K562 (cell line): Measurements from ENCODE around the gene BRME1. TPM values are rescaled to one million over a fixed set of nuclear protein-coding genes. Genes with fewer than 3 reads are reported as not detected.

Experiments
- ATAC-seq: fragments of 200-7000 bp; cut with Tn5 transposase; 3 replicates; pipeline ENCODE4 v1.9.1; 2020; ENCODE audit warnings: moderate library complexity
- BruUV-seq: library from RNA; stranded (reverse); fragments of 400-500 nt; replicated peaks from 2 replicates; lab custom pipeline; 2021; lab: Mats Ljungman, UMichigan
- CTCF ChIA-PET: fragments of 300-600 bp; formaldehyde crosslinking; extraction: SDS; loops from one replicate; lab custom pipeline; 2021; ENCODE audit warnings: low intra/inter-chr PET ratio; lab: Yijun Ruan, JAX
- POLR2A ChIA-PET: fragments of 300-600, 350-650 bp; sonication (Branson Sonifier 250); formaldehyde crosslinking; extraction: SDS; loops from one replicate; lab custom pipeline; 2021; ENCODE audit warnings: antibody characterized with exemption, inconsistent platforms; lab: Yijun Ruan, JAX
- DNase-seq, 4 experiments: peaks; one replicate each; pipeline versions ENCODE4 v3.0.0 to v3.0.0-alpha.2; 2011 to 2018; ENCODE audit warnings: low spot score in 3 of 4, mixed read lengths in 3 of 4; ENCODE audit errors: extremely low read depth in 1 of 4
- FAIRE-seq: peaks from 2 replicates; lab custom pipeline; 2011; peaks lifted over from hg19 to GRCh38; lab: Jason Lieb, UNC
- H2AFZ ChIP-seq: 2 replicates; pipeline ENCODE4 v1.6.0; 2011; ENCODE audit warnings: low read depth, low read length, control low read depth, inconsistent platforms
- H3K27ac ChIP-seq: fragments of 200-600 bp; 3 replicates; pipeline ENCODE4 v1.8.0; 2011; ENCODE audit warnings: low read depth, mild to moderate bottlenecking, control low read depth, inconsistent platforms, low read length, moderate library complexity, mixed read lengths; ENCODE audit errors: extremely low read depth
- H3K27me3 ChIP-seq, 2 experiments: fragments of 300-600 bp in 1 of 2; 2 replicates in 1 of 2; 3 replicates in 1 of 2; pipeline versions ENCODE4 v1.6.0 to v1.8.0; 2011; ENCODE audit warnings: inconsistent platforms in 2 of 2, low read length in 2 of 2, mild to moderate bottlenecking in 1 of 2, mixed read lengths in 1 of 2, moderate library complexity in 1 of 2; ENCODE audit not compliant: control insufficient read depth in 2 of 2, insufficient read depth in 2 of 2
- H3K36me3 ChIP-seq: fragments of 300-600 bp; 3 replicates; pipeline ENCODE4 v1.8.0; 2011; ENCODE audit warnings: mild to moderate bottlenecking, low read length, inconsistent platforms; ENCODE audit not compliant: control insufficient read depth, insufficient read depth
- H3K4me1 ChIP-seq, 2 experiments: fragments of 200-600 bp in 1 of 2; replicated peaks in 1 of 2; 2 replicates in 1 of 2; 3 replicates in 1 of 2; pipeline versions ENCODE4 v1.5.1 to v1.8.0; 2011; ENCODE audit warnings: inconsistent platforms in 2 of 2, low read length in 2 of 2, mild to moderate bottlenecking in 1 of 2, mixed read lengths in 1 of 2, moderate library complexity in 1 of 2; ENCODE audit not compliant: control insufficient read depth in 2 of 2, insufficient read depth in 2 of 2
- H3K4me2 ChIP-seq: 2 replicates; pipeline ENCODE4 v1.6.1; 2011; ENCODE audit warnings: low read length, control low read depth, inconsistent platforms, mixed read lengths; ENCODE audit not compliant: insufficient read depth
- H3K4me3 ChIP-seq: fragments of 200-600 bp; sonication (generic), shearing (Covaris generic); 2 replicates; pipeline ENCODE4 v1.5.1; 2016; ENCODE audit warnings: control low read depth, inconsistent platforms
- H3K79me2 ChIP-seq: fragments of 200-600 bp; 3 replicates; pipeline ENCODE4 v1.8.0; 2011; ENCODE audit warnings: low read length, inconsistent platforms; ENCODE audit not compliant: control insufficient read depth, insufficient read depth
- H3K9ac ChIP-seq, 2 experiments: 2 replicates each; pipeline versions ENCODE4 v1.6.0 to v1.6.1; 2011; ENCODE audit warnings: low read depth in 2 of 2, low read length in 2 of 2, control low read depth in 1 of 2, inconsistent platforms in 1 of 2, mild to moderate bottlenecking in 1 of 2, mixed read lengths in 1 of 2; ENCODE audit not compliant: insufficient read depth in 1 of 2
- H3K9me1 ChIP-seq: one replicate; pipeline ENCODE4 v1.6.0; 2011; ENCODE audit warnings: inconsistent platforms, mild to moderate bottlenecking, low read length, moderate library complexity; ENCODE audit not compliant: control insufficient read depth, insufficient read depth
- H3K9me3 ChIP-seq: replicated peaks from 2 replicates; pipeline ENCODE4 v1.5.1; 2011; ENCODE audit warnings: low read depth, low read length, inconsistent platforms; ENCODE audit not compliant: control insufficient read depth, insufficient read depth
- H4K20me1 ChIP-seq: replicated peaks from 2 replicates; pipeline ENCODE4 v1.6.1; 2011; ENCODE audit warnings: low read length, inconsistent platforms, mixed read lengths; ENCODE audit not compliant: control insufficient read depth, insufficient read depth
- CXXC5 ChIP-seq: fragments of 250-450 bp; sonication (Bioruptor Pico); IDR thresholded peaks from 2 replicates; pipeline ENCODE4 v1.8.0; 2022; ENCODE audit warnings: inconsistent platforms, mild to moderate bottlenecking, moderate library complexity
- E2F6 ChIP-seq, 2 experiments: IDR thresholded peaks; 2 replicates each; pipeline ENCODE4 v1.6.1; 2011; ENCODE audit warnings: borderline replicate concordance in 1 of 2, control low read depth in 1 of 2, low read depth in 1 of 2, low read length in 1 of 2, mild to moderate bottlenecking in 1 of 2, mixed read lengths in 1 of 2, moderate library complexity in 1 of 2; ENCODE audit not compliant: insufficient read depth in 1 of 2, insufficient read length in 1 of 2, poor library complexity in 1 of 2, severe bottlenecking in 1 of 2; ENCODE audit errors: extremely low read depth in 1 of 2
- KDM1A ChIP-seq, 2 experiments: fragments of 450-650 bp; IDR thresholded peaks; 2 replicates each; pipeline ENCODE4 v1.6.1; 2016; ENCODE audit warnings: mild to moderate bottlenecking in 2 of 2
- MEIS2 ChIP-seq: fragments of 450-650 bp; IDR thresholded peaks from 2 replicates; pipeline ENCODE4 v1.6.1; 2014; ENCODE audit warnings: mild to moderate bottlenecking; ENCODE audit not compliant: partially characterized antibody
- PHF8 ChIP-seq: fragments of 200-600 bp; sonication (generic); IDR thresholded peaks from 2 replicates; pipeline ENCODE4 v1.6.1; 2012; ENCODE audit warnings: mixed run types, mild to moderate bottlenecking, inconsistent platforms, low read length, moderate library complexity, borderline replicate concordance
- RBM25 ChIP-seq: fragments of 200-400 bp; formaldehyde crosslinking; IDR thresholded peaks from 2 replicates; pipeline ENCODE4 v1.6.1; 2018; ENCODE audit warnings: low read length, low read depth, moderate library complexity; ENCODE audit not compliant: severe bottlenecking
- SIN3A ChIP-seq, 2 experiments: fragments of 150-350 bp in 1 of 2; IDR thresholded peaks; 2 replicates each; pipeline ENCODE4 v1.6.1; 2011 to 2016; ENCODE audit warnings: borderline replicate concordance in 2 of 2, low read depth in 2 of 2, low read length in 2 of 2, mild to moderate bottlenecking in 2 of 2, moderate library complexity in 2 of 2; ENCODE audit not compliant: control insufficient read depth in 1 of 2
- TCFL5 ChIP-seq: fragments of 250-450 bp; sonication (Bioruptor Pico); conservative IDR thresholded peaks from 2 replicates; pipeline ENCODE4 v1.6.1; 2021; ENCODE audit warnings: mild to moderate bottlenecking, moderate library complexity, matching md5 sums
- VEZF1 ChIP-seq: fragments of 200-800 bp; sonication (Bioruptor generic); IDR thresholded peaks from 2 replicates; pipeline ENCODE4 v1.6.1; 2017; ENCODE audit warnings: missing genetic modification characterization, missing compliant biosample characterization
- YY1 ChIP-seq, 3 experiments: IDR thresholded peaks; 2 replicates each; pipeline ENCODE4 v1.6.1; 2011; ENCODE audit warnings: low read length in 2 of 3, mild to moderate bottlenecking in 2 of 3, moderate library complexity in 2 of 3, borderline replicate concordance in 1 of 3, control low read depth in 1 of 3, low read depth in 1 of 3; ENCODE audit not compliant: insufficient read depth in 3 of 3, insufficient replicate concordance in 2 of 3, control insufficient read depth in 1 of 3, insufficient read length in 1 of 3; ENCODE audit errors: extremely low read depth in 1 of 3
- ZNF740 ChIP-seq, 3 experiments: fragments of 200-800 bp in 1 of 3; sonication (Bioruptor generic) in 1 of 3; sonication (generic) in 1 of 3; formaldehyde crosslinking in 1 of 3; IDR thresholded peaks; 2 replicates each; pipeline versions ENCODE4 v1.6.1 to v1.8.0; 2016 to 2022; ENCODE audit warnings: mild to moderate bottlenecking in 2 of 3, missing compliant biosample characterization in 2 of 3, missing genetic modification characterization in 2 of 3, missing genetic modification reagents in 1 of 3
- WGBS: fragments of 100-300 bp; shearing (Covaris generic); methylation state at CpG from one replicate; pipeline ENCODE4 v1.1.6; 2016; ENCODE audit warnings: low coverage, mixed read lengths; ENCODE audit not compliant: insufficient coverage; ENCODE audit errors: missing lambda C conversion rate; 5-methylcytosine and 5-hydroxymethylcytosine counted together
- in situ Hi-C: fragments of 300-500 bp; cut with MboI; formaldehyde crosslinking; loops from 4 replicates; pipeline ENCODE4 v1.15.0; 2018; ENCODE audit warnings: inconsistent platforms, mixed read lengths
- intact Hi-C: fragments of 100-400 bp; cut with micrococcal nuclease; formaldehyde crosslinking; loops from 2 replicates; pipeline ENCODE4 v1.14.2; 2022
- polyA plus RNA-seq, 8 experiments: library from polyadenylated mRNA; depleted of rRNA in 4 of 8; stranded (reverse) in 5 of 8; unstranded in 3 of 8; fragments of >200 nt; fragmentation: Nextera tagmentation in 2 of 8; fragmentation: Illumina TruSeq in 1 of 8; extraction: Ambion mirVana in 2 of 8; extraction: Trizol in 1 of 8; gene quantifications; 2 replicates each; pipeline versions ENCODE4 v1.2.1 to v1.2.3, GENCODE V29; 2011 to 2014; ENCODE audit warnings: inconsistent platforms in 1 of 8, missing spikeins in 1 of 8
- total RNA-seq, 7 experiments: library from RNA; depleted of rRNA in 6 of 7; stranded (reverse); fragments of >200 nt in 6 of 7; fragmentation: Illumina TruSeq in 2 of 7; extraction: Trizol in 2 of 7; gene quantifications; 2 replicates each; pipeline versions ENCODE4 v1.2.1 to v1.2.3, GENCODE V29; 2011 to 2021; ENCODE audit warnings: low replicate concordance in 1 of 7

The BRME1 gene
- total and polyA plus RNA-seq, 9 of the 15 experiments (the other 6 are each of a cell fraction or from before 2014, with no cell fraction given), result 0.75 to 6.1 (median 3.6) TPM

- Histone ChIP-seq H3K4me2 (no peak overlapping the region), H3K79me2 (no peaks in the 10 kb centered on the region), H2AFZ (no peak overlapping the region), H4K20me1 (peaks cover 5% of the 10 kb centered on the region; the same call in 1 of the 2 replicates), H3K27me3 (peaks cover 14 to 25% of the 10 kb centered on the region in 2 experiments; a peak in 4 of 5 replicates), H3K9me1 (no peaks in the 10 kb centered on the region), H3K9me3 (no peaks in the 10 kb centered on the region; the same call in 1 of the 2 replicates), H3K4me1 (peaks cover 6 to 31% of the 10 kb centered on the region in 2 experiments; a peak in 3 of 5 replicates), H3K9ac (peak overlapping the region in 1 of 2 experiments; percentile 42; a peak in 2 of 4 replicates), H3K36me3 (no peaks in the 10 kb centered on the region), H3K4me3 (peak overlapping the region; percentile 25; the same call in 1 of the 2 replicates), H3K27ac (no peak overlapping the region)
- in situ Hi-C loops, result no loop called here
- BruUV-seq, result no TSS peak
- no peak for ATAC-seq
- 0 out of 2 replicates have a peak, but pooled peaks have one; percentile 45 for TF ChIP-seq ZNF740 (CRISPR knock-in tag; IDR thresholded peaks at IDR 0.05)
- no peak for TF ChIP-seq ZNF740 (tag; IDR thresholded peaks at IDR 0.05)
- TF ChIP-seq RBM25, result no peak
- TF ChIP-seq VEZF1, result no peak
- no peak for TF ChIP-seq KDM1A (IDR thresholded peaks at IDR 0.05)
- TF ChIP-seq SIN3A (IDR thresholded peaks at IDR 0.05; ENCODE audit: borderline replicate concordance in 2 of 2, control insufficient read depth in 1 of 2, low read depth in 2 of 2, low read length in 2 of 2), result no peak
- peak; percentile 25; the same call in 1 of the 2 replicates for TF ChIP-seq PHF8
- peak in 1 of 2 experiments; percentile 4 for TF ChIP-seq E2F6 (IDR thresholded peaks at IDR 0.05; ENCODE audit: borderline replicate concordance in 1 of 2, extremely low read depth in 1 of 2, insufficient read depth in 1 of 2, insufficient read length in 1 of 2, low read depth in 1 of 2, low read length in 1 of 2, poor library complexity in 1 of 2, severe bottlenecking in 1 of 2)
- TF ChIP-seq CXXC5 (CRISPR knock-in tag), result no peak
- no peak for TF ChIP-seq MEIS2
- peak in 1 of 3 experiments; percentile 19 for TF ChIP-seq YY1 (IDR thresholded peaks at IDR 0.05; ENCODE audit: borderline replicate concordance in 1 of 3, control insufficient read depth in 1 of 3, extremely low read depth in 1 of 3, insufficient read depth in 3 of 3, insufficient read length in 1 of 3, insufficient replicate concordance in 2 of 3, low read depth in 1 of 3, low read length in 2 of 3)
- no peak for TF ChIP-seq TCFL5 (CRISPR knock-in tag)
- intact Hi-C loops, result no loop called here
- POLR2A ChIA-PET, result interaction anchor here (0.6 to 0.7 kb wide), 2 partner anchors 153 to 221 kb away, joined by 3 read pairs; no protein-coding TSS in a partner anchor
- CTCF ChIA-PET, result no interaction called here
- 17% methylated on average over 28 of the region's 82 CpGs for WGBS
- FAIRE-seq, result no peak
- peak in 1 of 4 experiments; percentile 38 for DNase-seq
These were observed 40.1 kb downstream of the BRME1 start for GRCh38 chr19:13865571-13866462.
